ENCODE data around the gene MGA.

The MGA gene

DNA sequence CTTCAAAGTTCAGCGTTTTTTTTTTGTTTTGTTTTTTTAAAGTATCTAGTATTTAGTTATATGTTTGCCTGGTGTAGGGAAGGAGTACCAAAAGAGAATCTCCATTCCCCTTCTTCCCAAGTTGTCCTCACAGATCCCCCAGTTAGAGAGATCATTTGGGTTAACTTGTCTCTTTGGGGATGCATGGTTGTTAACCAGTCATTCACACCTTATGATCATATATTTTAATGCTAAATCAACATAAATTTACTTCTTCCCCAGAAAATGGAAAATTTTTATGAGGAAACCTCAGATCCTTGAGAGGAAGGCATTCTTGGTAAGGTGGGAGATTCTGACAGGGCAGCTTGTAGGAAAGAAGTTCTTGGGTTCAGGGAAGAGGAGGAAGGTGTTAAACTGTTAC, 1.5 kb upstream of the MGA start:
- DNase-seq (ENCODE audit: low spot score): no peak

DNA sequence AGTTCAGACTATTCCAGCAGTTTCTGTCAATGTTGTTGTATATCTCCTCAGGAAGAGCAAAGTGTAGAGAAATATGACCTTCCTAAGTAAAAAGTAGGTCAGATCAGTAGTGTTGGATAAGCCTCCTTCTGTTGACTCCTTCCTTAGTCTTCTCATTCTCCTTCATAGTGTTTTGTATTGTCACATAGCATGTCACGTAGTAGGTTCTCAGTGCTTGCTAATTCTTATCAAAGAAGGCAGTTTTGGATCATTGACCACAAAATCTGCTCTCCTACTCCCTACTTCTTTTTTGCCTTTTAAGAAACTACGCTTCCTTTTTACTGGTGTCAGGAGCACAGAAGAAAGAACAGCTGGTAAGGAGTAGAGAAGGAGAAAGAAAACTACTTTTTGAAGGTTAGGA, 1.0 kb upstream of the MGA start:
- no peak for DNase-seq (ENCODE audit: low spot score)

GRCh38 chr15:41659855-41660234, 360 bp upstream of the MGA start:
- no peak for DNase-seq (ENCODE audit: low spot score)

- DNase-seq (ENCODE audit: low spot score): no peak
Observed at GRCh38 chr15:41661078-41661517, 893 bp downstream of the MGA start.

DNA sequence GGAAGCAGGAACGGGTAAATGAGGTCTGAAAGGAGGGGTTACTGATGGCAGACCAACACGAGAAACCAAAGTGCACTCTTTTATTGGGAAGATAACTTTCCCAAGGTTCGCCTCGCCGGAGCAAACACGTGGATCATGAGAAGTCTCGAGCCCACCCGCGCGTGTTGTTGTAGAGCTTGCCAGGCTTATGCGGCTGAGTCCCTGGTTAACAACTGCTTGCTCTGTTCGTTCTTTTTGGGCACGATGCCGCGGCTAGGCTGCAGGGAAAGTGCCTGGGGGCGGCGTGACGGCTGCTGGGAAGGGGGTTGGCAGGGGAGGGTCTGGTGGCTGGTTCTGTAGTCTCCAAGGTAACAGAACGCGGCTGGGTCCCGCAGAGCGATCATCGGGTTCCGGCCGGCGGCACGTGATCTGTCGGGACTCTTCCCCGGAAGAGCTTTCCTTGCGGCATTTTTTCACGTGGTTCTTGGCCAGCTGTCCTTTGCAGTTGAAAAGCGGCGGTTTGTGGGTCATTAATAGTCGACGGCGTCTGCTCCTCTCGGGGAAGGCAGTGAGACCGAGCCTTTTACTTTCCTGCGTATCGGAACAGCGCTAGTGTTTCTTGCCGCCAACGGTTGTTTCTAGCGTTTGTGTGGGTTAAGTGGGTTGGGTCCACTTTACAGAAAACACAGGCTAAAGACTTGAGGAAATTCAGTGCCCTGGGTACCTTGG, 1.5 kb downstream of the MGA start:
- peak; percentile 59 for DNase-seq (ENCODE audit: low spot score)

DNA sequence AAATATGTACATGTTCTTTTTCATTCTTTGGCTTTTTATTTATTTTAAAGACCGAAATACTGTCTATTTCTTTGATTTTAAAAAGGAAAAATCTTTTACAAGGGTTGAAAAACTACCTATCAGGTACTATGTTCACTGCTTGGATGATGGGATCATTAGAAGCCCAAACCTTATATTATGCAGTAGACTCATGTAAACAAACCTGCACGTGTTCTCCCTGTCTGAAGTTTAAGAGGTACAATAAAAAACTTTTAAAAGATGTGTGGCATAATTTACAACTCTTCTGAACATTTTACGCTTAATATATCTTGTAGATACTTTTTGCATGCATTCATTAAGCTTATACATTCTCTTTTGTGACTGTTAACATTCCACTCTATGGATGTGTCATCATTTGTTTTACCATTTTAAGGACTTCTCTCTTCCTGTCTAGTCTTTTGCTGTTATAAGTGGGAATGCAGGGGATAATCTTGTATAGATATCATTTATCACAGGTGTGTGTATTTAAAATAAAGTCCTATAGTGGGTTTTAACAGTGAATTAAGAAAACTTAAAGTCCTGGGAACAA, 6.2 kb downstream of the MGA start:
- no peak for DNase-seq (ENCODE audit: low spot score)

DNA sequence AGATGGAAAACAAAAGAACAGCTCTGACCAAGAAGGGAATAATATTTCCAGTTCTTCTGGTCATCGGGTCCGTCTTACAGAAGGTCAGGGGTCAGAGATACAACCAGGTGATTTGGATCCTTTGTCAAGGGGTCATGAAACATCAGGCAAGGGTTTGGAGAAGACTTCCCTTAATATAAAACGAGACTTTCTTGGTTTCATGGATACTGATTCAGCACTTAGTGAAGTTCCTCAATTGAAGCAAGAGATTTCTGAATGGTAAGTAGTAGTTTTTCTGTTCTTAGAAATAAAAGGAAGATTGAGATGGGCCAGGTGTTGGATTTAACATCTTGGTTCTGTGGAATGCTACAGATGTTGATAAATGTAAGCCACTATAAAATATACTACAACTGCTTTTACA, 9.5 kb downstream of the MGA start:
- DNase-seq (ENCODE audit: low spot score): no peak

GRCh38 chr15:41671656-41672648, 11.7 kb downstream of the MGA start:
- no peak for DNase-seq (ENCODE audit: low spot score)

DNA sequence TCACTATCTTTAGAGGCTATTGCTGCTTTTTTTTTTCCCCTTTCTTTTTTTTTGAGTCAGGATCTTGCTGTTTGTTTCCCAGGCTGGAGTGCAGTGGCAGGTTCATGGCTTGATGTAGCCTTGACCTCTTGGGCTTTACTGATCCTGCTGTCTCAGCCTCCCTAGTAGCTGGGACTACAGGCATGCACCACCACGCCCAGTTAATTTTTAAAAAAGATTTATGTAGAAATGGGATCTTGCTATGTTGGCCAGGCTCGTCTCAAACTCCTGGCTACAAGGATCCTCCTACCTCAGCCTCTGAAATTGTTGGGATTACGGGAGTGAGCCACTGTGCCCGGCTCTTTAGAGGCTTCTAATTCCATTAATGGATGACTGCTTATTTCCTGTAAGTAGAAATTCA, 15.1 kb downstream of the MGA start:
- DNase-seq (ENCODE audit: low spot score): no peak

- DNase-seq (ENCODE audit: low spot score): no peak
Observed at GRCh38 chr15:41678742-41679141, 18.5 kb downstream of the MGA start.

DNA sequence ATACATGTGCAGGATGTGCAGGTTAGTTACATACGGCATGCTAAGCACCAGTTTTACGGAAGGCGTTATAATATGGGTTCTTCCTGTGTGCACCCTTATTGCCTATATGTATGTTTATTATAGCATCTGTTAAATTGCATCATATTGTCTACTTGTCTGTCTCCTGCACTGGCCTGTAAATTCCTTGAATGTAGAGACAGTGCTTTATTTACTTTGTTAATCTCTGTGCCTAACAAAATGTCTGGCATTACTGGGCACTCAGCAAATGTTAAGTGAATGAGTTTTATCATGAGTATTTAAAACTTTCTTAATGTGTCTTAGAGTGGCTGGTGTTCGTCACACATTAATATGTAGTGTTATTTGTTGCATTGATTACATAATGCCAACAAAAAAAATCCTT, 23.8 kb downstream of the MGA start:
- DNase-seq (ENCODE audit: low spot score): no peak

DNA sequence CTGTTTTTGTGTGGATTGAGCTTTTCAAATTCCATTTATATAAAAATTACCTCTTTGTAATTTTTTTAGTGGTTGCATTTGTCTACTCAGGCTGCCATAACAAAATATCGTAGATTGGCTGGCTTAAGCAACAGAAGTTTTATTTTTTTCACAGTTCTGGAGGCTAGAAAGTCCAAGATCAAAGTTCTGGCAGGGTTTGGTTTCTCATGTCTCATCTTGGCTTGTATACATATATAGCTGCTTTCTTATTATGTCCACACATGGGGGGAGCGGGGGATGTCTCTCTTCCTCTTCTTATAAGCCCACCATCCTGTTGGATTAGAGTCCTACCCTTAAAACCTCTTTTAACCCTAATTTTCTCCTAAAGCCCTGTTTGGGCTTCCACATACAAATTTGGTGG, 28.5 kb downstream of the MGA start:
- DNase-seq (ENCODE audit: low spot score): no peak

DNA sequence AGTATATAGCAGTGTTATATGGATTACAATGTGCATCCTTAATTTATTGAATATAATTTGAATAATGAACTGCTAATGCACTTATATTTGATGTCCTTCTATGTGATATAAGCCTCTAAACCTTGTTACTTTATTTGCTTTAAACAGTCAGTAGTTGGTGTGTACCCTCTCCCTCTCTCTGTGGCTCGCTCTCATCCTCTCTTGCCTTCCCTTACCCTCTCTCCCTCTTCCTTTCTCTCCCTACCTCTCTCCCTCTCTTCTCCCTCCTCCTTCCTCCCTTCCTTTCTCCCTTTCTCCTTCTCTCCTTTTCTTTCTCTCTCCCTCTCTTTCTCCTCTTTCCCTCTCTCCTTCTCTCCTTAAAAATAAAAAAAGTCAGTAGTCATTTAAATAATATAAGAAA, 28.9 kb downstream of the MGA start:
- no peak for DNase-seq (ENCODE audit: low spot score)

DNA sequence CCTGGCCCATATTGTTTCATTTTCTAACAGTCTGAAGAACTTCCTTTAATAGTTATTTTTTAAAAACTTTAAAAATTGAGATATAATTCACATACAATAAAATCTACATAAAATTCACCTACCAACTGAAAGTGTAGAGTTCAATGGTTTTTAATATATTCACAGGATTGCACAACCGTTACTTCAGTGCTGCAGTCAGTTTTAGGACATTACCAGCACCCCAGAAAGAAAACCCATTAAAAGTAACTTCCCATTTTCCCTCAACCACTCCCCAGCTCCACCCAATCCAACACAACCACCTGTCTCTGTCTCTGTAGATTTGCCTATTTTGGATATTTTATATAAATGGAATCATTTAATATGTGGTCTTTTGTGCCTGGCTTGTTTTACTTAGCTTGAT, 29.6 kb downstream of the MGA start:
- DNase-seq (ENCODE audit: low spot score): no peak

- peak; percentile 20 for DNase-seq (ENCODE audit: low spot score)
Observed at GRCh38 chr15:41690636-41691035, 30.4 kb downstream of the MGA start.

GRCh38 chr15:41691471-41691870, 31.3 kb downstream of the MGA start:
- DNase-seq (ENCODE audit: low spot score): no peak

DNA sequence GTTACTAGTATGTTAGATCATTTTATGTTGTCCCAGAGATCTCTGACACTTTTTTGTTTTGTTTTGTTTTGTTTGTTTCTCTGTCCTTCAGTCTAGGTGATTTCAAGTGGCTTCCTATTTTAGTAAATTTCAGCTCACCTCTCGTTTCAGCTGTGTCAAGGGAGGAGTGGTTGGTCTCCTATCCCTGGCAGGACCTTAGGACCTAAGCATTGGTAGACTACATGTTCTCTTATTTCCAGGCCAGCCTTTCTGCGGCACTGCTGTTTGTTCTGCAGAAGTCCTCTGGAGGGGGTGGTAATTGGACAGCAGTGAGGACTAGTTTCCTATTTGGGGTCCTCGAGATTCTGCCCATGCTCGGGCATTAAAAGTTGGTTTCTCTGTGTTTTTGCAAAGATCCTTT, 31.8 kb downstream of the MGA start:
- DNase-seq (ENCODE audit: low spot score): no peak

GRCh38 chr15:41693757-41694156, 33.6 kb downstream of the MGA start:
- DNase-seq (ENCODE audit: low spot score): no peak

DNA sequence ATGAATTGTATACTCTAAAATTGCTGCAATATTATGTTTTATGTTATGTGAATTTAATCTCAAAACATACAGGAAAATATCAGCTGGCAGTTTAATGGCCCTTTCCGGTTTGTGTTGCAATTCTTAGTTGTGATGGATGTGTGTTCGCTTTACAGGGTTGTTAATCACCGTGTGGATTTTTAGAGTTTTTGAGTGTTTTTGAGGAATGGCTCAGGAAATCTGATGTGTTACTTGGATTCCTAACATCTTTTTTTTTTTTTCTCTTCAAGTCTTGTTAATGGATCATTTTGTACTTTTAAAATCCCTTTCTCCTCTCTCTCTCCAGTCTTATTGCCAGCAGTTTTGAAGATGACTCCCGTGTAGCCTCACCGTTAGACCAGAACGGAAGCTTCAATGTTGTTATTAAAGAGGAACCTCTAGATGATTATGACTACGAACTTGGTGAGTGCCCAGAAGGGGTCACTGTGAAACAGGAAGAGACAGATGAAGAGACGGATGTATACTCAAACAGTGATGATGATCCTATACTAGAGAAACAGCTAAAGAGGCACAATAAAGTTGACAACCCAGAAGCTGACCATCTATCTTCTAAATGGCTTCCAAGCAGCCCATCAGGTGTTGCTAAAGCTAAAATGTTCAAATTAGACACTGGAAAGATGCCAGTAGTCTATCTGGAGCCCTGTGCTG, 35.7 kb downstream of the MGA start:
- peak; percentile 67 for DNase-seq (ENCODE audit: low spot score)

DNA sequence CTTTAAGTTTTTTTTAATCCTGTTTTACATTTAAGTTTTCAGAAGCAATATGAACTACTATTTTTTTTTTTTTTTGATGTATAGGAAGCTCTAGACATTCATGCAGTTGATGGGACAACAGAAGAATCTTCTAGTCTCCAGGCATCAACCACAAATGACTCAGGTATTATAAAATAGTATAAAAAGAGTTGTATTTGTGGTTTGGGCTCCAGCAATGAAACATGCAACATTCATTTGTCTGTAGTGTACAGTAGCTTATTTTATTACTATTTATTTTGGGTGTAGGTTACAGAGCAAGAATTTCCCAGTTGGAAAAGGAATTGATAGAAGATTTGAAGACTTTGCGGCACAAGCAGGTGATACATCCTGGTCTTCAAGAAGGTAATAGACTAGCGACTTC, 38.6 kb downstream of the MGA start:
- DNase-seq (ENCODE audit: low spot score): no peak

GRCh38 chr15:41703120-41703519, 42.9 kb downstream of the MGA start:
- DNase-seq (ENCODE audit: low spot score): no peak

- DNase-seq (ENCODE audit: low spot score): no peak
Observed at GRCh38 chr15:41713047-41713446, 52.8 kb downstream of the MGA start.

All from CD4-positive, alpha-beta T cell treated with Interleukin-2 at 100 ng/mL for 4 hours (primary cell).